Suprapubic skin (tissue), 4 donors: Measurements from ENCODE around the gene LRRC42.

Source experiments
- CTCF ChIP-seq, 2 donors: fragments of 200-600 bp in 1 of 2; fragments of 450-650 bp in 1 of 2; sonication (generic) in 1 of 2; IDR thresholded peaks; one replicate each; pipeline ENCODE4 v1.5.1; 2016 to 2019; ENCODE audit warnings: antibody characterized with exemption in 2 of 2, mild to moderate bottlenecking in 1 of 2, moderate library complexity in 1 of 2
- EP300 ChIP-seq: sonication (generic); formaldehyde crosslinking; IDR thresholded peaks from one replicate; pipeline ENCODE4 v1.6.1; 2017; ENCODE audit warnings: antibody characterized with exemption
- POLR2A ChIP-seq, 2 donors: fragments of 450-650 bp; IDR thresholded peaks; one replicate each; pipeline ENCODE4 v1.6.1; 2017; ENCODE audit warnings: antibody characterized with exemption in 2 of 2, mild to moderate bottlenecking in 2 of 2, moderate library complexity in 2 of 2
- POLR2AphosphoS5 ChIP-seq, 3 donors: sonication (generic); formaldehyde crosslinking; IDR thresholded peaks; one replicate each; pipeline ENCODE4 v1.6.1; 2017; ENCODE audit warnings: antibody characterized with exemption in 3 of 3

GRCh38 chr1:53896635-53897229, 49.4 kb upstream of the LRRC42 start:
- no peak for TF ChIP-seq CTCF (IDR thresholded peaks at IDR 0.05)
- no peak for TF ChIP-seq POLR2A (IDR thresholded peaks at IDR 0.05)
- no peak for TF ChIP-seq POLR2AphosphoS5 (IDR thresholded peaks at IDR 0.05)
- TF ChIP-seq EP300, result no peak
